Endothelial cell of umbilical vein (primary cell): ENCODE measurements around the gene POFUT2. TPM values are rescaled to one million over a fixed set of nuclear protein-coding genes. Genes with fewer than 3 reads are reported as not detected.

Source experiments
- BruUV-seq: library from RNA; stranded (reverse); fragments of 400-500 nt; replicated peaks from 2 replicates; lab custom pipeline; 2021; lab: Mats Ljungman, UMichigan
- CTCF ChIA-PET: fragments of 300-600, 350-600 bp; sonication (Branson Sonifier 250); formaldehyde crosslinking; loops from one replicate; lab custom pipeline; 2021; ENCODE audit warnings: antibody characterized with exemption, inconsistent platforms; lab: Charles Lee
- POLR2A ChIA-PET: fragments of 300-600, 350-600 bp; sonication (Branson Sonifier 250); formaldehyde crosslinking; loops from one replicate; lab custom pipeline; 2021; ENCODE audit warnings: antibody characterized with exemption, inconsistent platforms; lab: Charles Lee
- DNase-seq: peaks from one replicate; pipeline ENCODE4 v3.0.0-alpha.2; 2011; ENCODE audit warnings: low read depth, low spot score
- FAIRE-seq: peaks from 2 replicates; lab custom pipeline; 2011; peaks lifted over from hg19 to GRCh38; lab: Jason Lieb, UNC
- H2AFZ ChIP-seq: 2 replicates; pipeline ENCODE4 v1.6.0; 2012; ENCODE audit warnings: low read depth, low read length, control low read depth, inconsistent platforms
- H3K27ac ChIP-seq: 2 replicates; pipeline ENCODE4 v1.5.1; 2011; ENCODE audit warnings: low read depth, mild to moderate bottlenecking, control low read depth, low read length, moderate library complexity; ENCODE audit not compliant: insufficient read depth
- H3K27me3 ChIP-seq, 2 experiments: 2 replicates each; pipeline versions ENCODE4 v1.6.0 to v1.6.1; 2011; ENCODE audit warnings: low read length in 2 of 2, mixed read lengths in 1 of 2; ENCODE audit not compliant: control insufficient read depth in 2 of 2, insufficient read depth in 2 of 2
- H3K36me3 ChIP-seq, 2 experiments: 2 replicates in 1 of 2; 3 replicates in 1 of 2; pipeline ENCODE4 v1.5.1; 2011; ENCODE audit warnings: low read length in 2 of 2, mild to moderate bottlenecking in 1 of 2, moderate library complexity in 1 of 2; ENCODE audit not compliant: control insufficient read depth in 2 of 2, insufficient read depth in 2 of 2; ENCODE audit errors: extremely low read depth in 1 of 2
- H3K4me1 ChIP-seq: 3 replicates; pipeline ENCODE4 v1.5.1; 2011; ENCODE audit warnings: mild to moderate bottlenecking, low read length; ENCODE audit not compliant: control insufficient read depth, insufficient read depth; ENCODE audit errors: extremely low read depth
- H3K4me2 ChIP-seq: 2 replicates; pipeline ENCODE4 v1.6.1; 2011; ENCODE audit warnings: low read length, control low read depth, mixed read lengths; ENCODE audit not compliant: insufficient read depth
- H3K4me3 ChIP-seq, 3 experiments: fragments of 200-600 bp in 1 of 3; sonication (generic), shearing (Covaris generic) in 1 of 3; replicated peaks in 1 of 3; 2 replicates each; pipeline ENCODE4 v1.5.1; 2011 to 2016; ENCODE audit warnings: control low read depth in 3 of 3, low read length in 3 of 3, mild to moderate bottlenecking in 2 of 3, inconsistent platforms in 1 of 3, low read depth in 1 of 3, moderate library complexity in 1 of 3; ENCODE audit not compliant: insufficient read depth in 1 of 3
- H3K79me2 ChIP-seq: 2 replicates; pipeline ENCODE4 v1.6.0; 2012; ENCODE audit warnings: low read length, inconsistent platforms; ENCODE audit not compliant: control insufficient read depth, insufficient read depth
- H3K9ac ChIP-seq: replicated peaks from 2 replicates; pipeline ENCODE3; 2011; ENCODE audit warnings: low read length, control low read depth; ENCODE audit not compliant: insufficient read depth; ENCODE audit errors: extremely low read depth
- H3K9me1 ChIP-seq: replicated peaks from 3 replicates; pipeline ENCODE4 v1.6.0; 2011; ENCODE audit warnings: mild to moderate bottlenecking, low read length; ENCODE audit not compliant: control insufficient read depth, insufficient read depth; ENCODE audit errors: extremely low read depth
- H3K9me3 ChIP-seq: replicated peaks from 2 replicates; pipeline ENCODE4 v1.5.1; 2012; ENCODE audit warnings: low read length, inconsistent platforms; ENCODE audit not compliant: control insufficient read depth, insufficient read depth
- H4K20me1 ChIP-seq: replicated peaks from 2 replicates; pipeline ENCODE3; 2011; ENCODE audit warnings: mild to moderate bottlenecking, low read length; ENCODE audit not compliant: control insufficient read depth, insufficient read depth; ENCODE audit errors: extremely low read depth
- CTCF ChIP-seq, 2 donors: IDR thresholded peaks; 1 replicate in 1 of 2; 2 replicates in 1 of 2; pipeline ENCODE4 v1.5.1; 2011; ENCODE audit warnings: low read length in 2 of 2, mild to moderate bottlenecking in 2 of 2, moderate library complexity in 2 of 2, control low read depth in 1 of 2, inconsistent platforms in 1 of 2, low read depth in 1 of 2; ENCODE audit not compliant: insufficient read depth in 1 of 2; ENCODE audit errors: extremely low read depth in 1 of 2
- EZH2 ChIP-seq: IDR thresholded peaks from 2 replicates; pipeline ENCODE4 v1.6.1; 2012; ENCODE audit warnings: borderline replicate concordance, low read depth, mild to moderate bottlenecking, moderate library complexity, low read length, inconsistent platforms; ENCODE audit not compliant: severe bottlenecking
- FOS ChIP-seq: IDR thresholded peaks from 2 replicates; pipeline ENCODE4 v1.6.1; 2011; ENCODE audit warnings: mild to moderate bottlenecking, low read length, moderate library complexity, borderline replicate concordance; ENCODE audit not compliant: insufficient read depth
- GATA2 ChIP-seq: IDR thresholded peaks from 2 replicates; pipeline ENCODE4 v1.7.0; 2011; ENCODE audit warnings: low read depth, mild to moderate bottlenecking, moderate library complexity, mixed read lengths, low read length; ENCODE audit not compliant: insufficient read length, insufficient read depth
- JUN ChIP-seq: IDR thresholded peaks from 2 replicates; pipeline ENCODE4 v1.6.1; 2011; ENCODE audit warnings: borderline replicate concordance, low read depth; ENCODE audit not compliant: insufficient read length, insufficient read depth
- MAX ChIP-seq: IDR thresholded peaks from 2 replicates; pipeline ENCODE4 v1.6.1; 2011; ENCODE audit not compliant: insufficient read depth, insufficient read length
- MYC ChIP-seq: IDR thresholded peaks from one replicate; pipeline ENCODE4 v1.6.1; 2011; ENCODE audit warnings: mild to moderate bottlenecking, low read depth, low read length
- POLR2A ChIP-seq: IDR thresholded peaks from 2 replicates; pipeline ENCODE4 v1.6.1; 2012; ENCODE audit warnings: low read depth, mild to moderate bottlenecking, control low read depth, low read length
- POLR2AphosphoS5 ChIP-seq: IDR thresholded peaks from 2 replicates; pipeline ENCODE4 v1.6.1; 2012; ENCODE audit warnings: low read depth, mild to moderate bottlenecking, control low read depth, low read length, moderate library complexity; ENCODE audit not compliant: insufficient read depth
- dilution Hi-C: fragments of 300-500 bp; cut with MboI; formaldehyde crosslinking; loops from one replicate; pipeline ENCODE4 v1.15.0; 2019; ENCODE audit warnings: low sequenced_read_pairs; ENCODE audit not compliant: extremely low pct_ligation_motif_present
- intact Hi-C: fragments of 100-400 bp; cut with micrococcal nuclease; formaldehyde crosslinking; loops from one replicate; pipeline ENCODE4 v1.10.0; 2022
- polyA plus RNA-seq, 4 experiments: library from polyadenylated mRNA; depleted of rRNA in 3 of 4; stranded (reverse) in 3 of 4; unstranded in 1 of 4; fragments of >200 nt; gene quantifications; 2 replicates each; pipeline versions ENCODE4 v1.2.1 to v1.2.3, GENCODE V29; 2011 to 2012; ENCODE audit warnings: missing spikeins in 1 of 4
- total RNA-seq: library from RNA; stranded (reverse); gene quantifications from 2 replicates; pipeline ENCODE4 v1.2.3, GENCODE V29; 2021

Gene POFUT2
- total and polyA plus RNA-seq, 2 donors (not counting 3 experiments of a cell fraction or from before 2014, with no cell fraction given), result 30.7 to 47.5 TPM

- Histone ChIP-seq H3K36me3 (no peaks in the 10 kb centered on the region), H2AFZ (no peak overlapping the region), H3K27ac (no peak overlapping the region), H3K4me2 (no peak overlapping the region), H3K9me3 (no peaks in the 10 kb centered on the region), H3K4me1 (no peaks in the 10 kb centered on the region), H3K9me1 (no peaks in the 10 kb centered on the region), H4K20me1 (no peaks in the 10 kb centered on the region), H3K9ac (no peak overlapping the region), H3K27me3 (peaks cover 2 to 15% of the 10 kb centered on the region in 2 experiments), H3K79me2 (no peaks in the 10 kb centered on the region), H3K4me3 (no peak overlapping the region)
- FAIRE-seq (no peak), DNase-seq (no peak)
- BruUV-seq, result no TSS peak
- TF ChIP-seq POLR2A, result no peak
- no peak for TF ChIP-seq POLR2AphosphoS5
- TF ChIP-seq CTCF (IDR thresholded peaks at IDR 0.05; ENCODE audit: extremely low read depth in 1 of 2, insufficient read depth in 1 of 2, low read depth in 1 of 2, low read length in 2 of 2), result no peak
- no peak for TF ChIP-seq FOS
- TF ChIP-seq JUN, result no peak
- TF ChIP-seq MYC, result no peak
- no peak for TF ChIP-seq MAX
- TF ChIP-seq EZH2, result no peak
- no peak for TF ChIP-seq GATA2
- ChIA-PET POLR2A (no interaction called here), CTCF (no interaction called here)
- intact Hi-C loops, result no loop called here
- dilution Hi-C loops, result no loop called here
Observed at GRCh38 chr21:45244799-45245340, 42.8 kb downstream of the POFUT2 start.
